Epithelial cell of prostate (primary cell): ENCODE measurements around the gene KRT3.
"Not testable (repeated sequence)": the region's sequence is repeated elsewhere in the genome, so short reads cannot be mapped to it uniquely, and the experiment has no call there.

ENCODE experiments used
- DNase-seq: peaks from one replicate; pipeline ENCODE4 v3.0.0-alpha.2; 2011; ENCODE audit warnings: low read depth, low spot score
- H3K27ac ChIP-seq: fragments of 450-650 bp; 2 replicates; pipeline ENCODE4 v1.5.1; 2017; ENCODE audit warnings: mild to moderate bottlenecking

KRT3 gene

DNA sequence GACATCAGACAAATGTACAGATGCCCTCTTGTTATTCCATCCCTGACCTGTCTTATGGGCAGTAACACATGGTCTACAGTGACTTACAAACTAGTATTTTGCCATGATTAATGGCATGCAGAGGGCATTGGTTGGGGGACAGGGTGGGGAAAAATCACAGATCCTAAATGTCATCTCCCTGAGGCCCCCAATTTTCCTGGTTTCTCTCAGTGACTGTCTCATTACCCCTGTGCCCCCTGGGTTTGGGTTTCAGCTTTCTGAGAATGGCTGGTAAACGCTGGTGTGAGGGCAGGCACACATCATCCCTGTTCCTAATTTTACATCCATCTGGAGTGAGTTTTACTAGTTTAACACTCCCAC lies 28.9 kb downstream of the KRT3 start:
- H3K27ac ChIP-seq = no peak overlapping the region
- DNase-seq = no peak

DNA sequence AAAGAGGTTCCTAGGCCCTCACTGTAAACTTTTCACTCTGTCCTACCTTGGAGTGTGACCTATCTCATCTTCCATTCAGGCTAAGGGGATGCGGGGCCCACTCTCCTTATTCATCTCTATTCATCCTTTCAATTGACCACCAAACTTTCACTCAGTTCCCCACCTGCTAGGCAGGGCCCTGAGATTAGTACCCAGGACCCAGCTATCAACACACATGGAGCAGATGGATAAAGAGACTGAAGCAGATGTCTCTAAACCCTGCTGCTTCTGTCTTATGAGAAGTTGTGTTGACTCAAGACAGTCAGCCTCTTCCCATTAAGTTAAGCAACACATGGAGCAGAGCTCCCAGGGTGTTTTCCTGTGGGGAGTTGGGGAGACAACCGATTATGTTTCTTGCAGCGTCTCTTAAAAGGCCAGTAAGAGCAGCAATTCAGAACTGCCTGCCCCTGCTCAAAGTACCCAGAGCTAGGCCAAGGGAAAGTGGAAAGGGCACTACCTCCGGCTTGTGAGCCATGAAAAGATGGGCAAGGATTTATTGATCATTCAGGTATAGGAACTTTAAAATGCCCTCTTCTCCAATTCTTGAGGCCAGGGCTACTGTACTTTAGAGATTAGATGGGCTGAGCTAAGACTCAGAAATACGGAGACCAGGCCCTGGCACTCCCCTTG lies 29.4 kb downstream of the KRT3 start:
- H3K27ac ChIP-seq = no peak overlapping the region
- DNase-seq = no peak

DNA sequence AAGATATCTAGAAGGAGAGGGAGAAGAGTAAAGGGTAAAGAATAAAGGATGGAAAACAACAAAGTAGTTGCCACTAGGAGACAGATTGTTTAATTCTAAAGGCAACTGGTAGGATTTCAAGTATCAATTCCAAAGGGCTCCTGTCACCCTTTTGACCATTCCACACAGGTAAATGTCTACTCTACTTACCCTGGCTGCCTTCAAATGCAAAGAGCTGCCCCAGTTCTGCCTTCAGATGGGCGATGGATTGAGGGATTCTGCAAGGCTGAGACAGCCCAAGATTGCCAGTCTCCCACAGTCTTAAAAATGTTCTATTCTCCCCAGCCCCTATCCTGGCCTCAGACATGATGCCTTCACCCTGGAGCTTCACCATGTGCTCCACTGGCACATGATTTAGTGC lies 30.2 kb downstream of the KRT3 start:
- no peak overlapping the region for H3K27ac ChIP-seq
- no peak for DNase-seq

DNA sequence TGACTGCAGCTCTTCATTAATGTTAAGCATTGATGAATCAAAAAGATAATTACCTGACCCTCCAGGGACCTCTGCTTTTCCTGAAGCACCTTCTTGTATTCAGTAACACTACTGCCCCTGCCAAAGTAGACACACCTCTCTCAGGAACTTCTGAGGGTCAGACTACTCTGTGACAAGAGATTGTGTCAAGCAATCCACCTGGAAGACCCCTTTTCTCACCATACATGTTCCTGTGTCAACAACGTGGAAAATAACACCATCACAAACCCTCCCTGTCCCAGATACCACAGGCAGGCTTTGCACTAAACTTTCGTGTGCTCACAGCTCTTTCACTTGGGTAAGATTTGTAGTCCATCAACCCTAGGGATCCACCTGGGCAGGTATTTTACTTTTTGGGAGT lies 31.9 kb downstream of the KRT3 start:
- no peak for DNase-seq
- H3K27ac ChIP-seq = no peak overlapping the region

GRCh38 chr12:52763036-52763659 lies 32.8 kb downstream of the KRT3 start:
- H3K27ac ChIP-seq = no peak overlapping the region
- no peak for DNase-seq

GRCh38 chr12:52761802-52762201 lies 34.1 kb downstream of the KRT3 start:
- no peak for DNase-seq
- H3K27ac ChIP-seq = no peak overlapping the region

DNA sequence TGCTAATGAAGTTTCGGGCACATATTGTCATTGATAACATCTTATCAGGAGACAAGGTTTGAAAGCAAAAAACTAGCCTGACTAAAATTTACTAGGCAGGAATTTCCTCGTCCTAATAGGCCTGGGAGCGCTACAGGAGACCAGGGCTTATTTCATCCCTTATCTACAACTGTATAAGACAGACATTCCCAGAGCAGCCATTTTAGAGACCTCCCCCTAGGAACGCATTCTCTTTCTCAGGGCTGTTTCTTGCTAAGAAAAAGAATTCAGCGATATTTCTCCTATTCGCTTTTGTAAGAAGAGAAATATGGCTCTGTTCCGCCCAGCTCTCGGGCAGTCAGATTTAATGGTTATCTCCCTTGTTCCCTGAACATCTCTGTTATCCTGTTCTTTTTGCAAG lies 34.7 kb downstream of the KRT3 start:
- H3K27ac ChIP-seq, DNase-seq: not testable (repeated sequence)

DNA sequence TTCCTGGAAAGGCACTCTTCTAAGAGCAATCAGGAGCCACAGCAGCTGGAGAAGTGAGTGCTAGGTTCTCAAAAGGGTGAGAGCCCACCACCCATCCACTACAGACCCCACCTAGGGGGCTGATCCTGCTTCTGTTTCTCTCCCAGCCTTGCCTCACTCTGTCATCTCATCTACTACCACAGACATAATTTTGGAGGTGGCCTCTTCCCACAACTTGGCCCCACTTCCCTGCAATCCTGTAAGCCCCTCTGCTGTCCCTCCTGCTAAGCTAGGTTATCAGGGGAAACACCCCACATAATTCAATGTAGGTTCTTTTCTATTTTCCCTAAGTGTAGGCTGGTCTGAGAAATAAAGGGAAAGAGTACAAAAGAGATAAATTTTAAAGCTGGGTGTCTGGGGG lies 35.3 kb downstream of the KRT3 start:
- H3K27ac ChIP-seq = no peak overlapping the region
- no peak for DNase-seq

- H3K27ac ChIP-seq = no peak overlapping the region
- DNase-seq = no peak
These were observed 36.2 kb downstream of the KRT3 start for GRCh38 chr12:52759695-52760094.

DNA sequence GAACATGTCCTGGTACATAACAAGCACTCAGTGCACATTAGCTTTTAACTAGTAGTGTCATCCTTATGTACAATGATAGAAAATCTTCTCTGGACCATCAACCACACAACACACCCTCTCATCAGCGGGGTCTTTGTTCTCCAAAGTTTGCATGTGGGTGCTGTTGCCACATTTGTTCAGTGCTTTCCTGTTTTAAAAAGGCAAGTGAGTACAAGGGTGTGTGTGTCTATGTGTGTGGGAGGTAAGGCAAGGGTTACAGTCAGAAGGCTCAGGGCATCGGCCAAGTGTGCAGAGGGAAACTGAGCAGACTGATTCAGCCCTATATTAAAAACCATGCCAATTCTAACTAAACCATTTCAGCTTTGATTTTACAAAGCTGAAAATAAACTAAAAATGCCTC lies 36.7 kb downstream of the KRT3 start:
- DNase-seq = no peak
- H3K27ac ChIP-seq = no peak overlapping the region

DNA sequence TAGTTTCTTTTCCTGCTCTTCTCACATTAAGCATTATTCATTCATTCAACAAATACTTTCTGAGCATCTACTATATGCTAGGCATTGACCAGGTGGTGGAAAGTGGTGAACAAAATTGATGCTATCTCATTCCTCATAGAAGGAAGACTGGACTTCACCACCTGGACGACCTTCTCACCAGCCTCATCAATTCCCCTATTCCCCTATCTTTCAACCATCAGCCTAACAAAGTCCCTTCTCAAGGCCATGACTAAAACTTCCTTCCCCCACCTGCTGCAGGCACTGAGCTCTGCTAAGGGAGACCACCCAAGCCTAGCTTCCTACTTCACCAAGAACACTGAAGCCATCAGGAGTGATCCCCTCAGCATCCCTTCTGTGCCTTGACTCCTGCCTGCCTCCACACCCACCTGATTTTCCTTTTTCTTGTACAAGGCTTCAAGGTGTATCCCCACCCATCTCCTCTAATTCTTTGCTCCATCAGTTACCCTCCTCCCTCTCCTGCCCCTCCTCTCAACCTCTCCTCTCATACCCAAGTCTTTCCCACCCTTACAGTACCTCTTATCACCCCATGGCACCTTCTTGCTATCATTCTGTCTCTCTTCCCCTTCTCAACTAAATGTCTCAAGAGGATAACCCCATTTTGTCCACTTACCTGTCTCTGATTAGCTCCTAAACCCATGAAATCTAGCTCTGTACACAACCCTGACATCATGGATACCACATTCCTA lies 38.3 kb downstream of the KRT3 start:
- no peak overlapping the region for H3K27ac ChIP-seq
- DNase-seq = no peak

- no peak for DNase-seq
These were observed 39.5 kb downstream of the KRT3 start for GRCh38 chr12:52756281-52756960.

DNA sequence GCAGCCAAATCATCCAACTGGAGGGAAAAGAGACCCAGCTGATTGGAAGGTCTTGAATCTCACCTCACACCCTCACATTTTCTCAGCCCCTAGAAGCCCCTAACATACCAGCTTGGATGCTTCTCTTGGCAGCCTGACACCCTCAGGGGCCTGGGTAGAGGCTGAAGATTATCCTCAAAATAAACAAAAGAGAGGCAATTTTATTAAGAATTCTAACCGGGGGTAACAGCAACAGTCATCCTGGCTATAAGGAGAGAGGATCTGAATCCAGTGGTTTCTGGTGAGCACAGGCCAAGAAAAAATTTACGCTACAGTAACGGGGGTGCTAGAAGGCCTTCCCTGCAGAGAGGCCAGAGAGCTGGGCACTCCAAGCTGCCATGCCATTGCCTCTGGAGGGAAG lies 40.4 kb downstream of the KRT3 start:
- H3K27ac ChIP-seq = no peak overlapping the region
- DNase-seq = no peak

More at GRCh38 chr12:52756281-52756960, 39.5 kb downstream of the KRT3 start:
- H3K27ac ChIP-seq = no peak overlapping the region

DNA sequence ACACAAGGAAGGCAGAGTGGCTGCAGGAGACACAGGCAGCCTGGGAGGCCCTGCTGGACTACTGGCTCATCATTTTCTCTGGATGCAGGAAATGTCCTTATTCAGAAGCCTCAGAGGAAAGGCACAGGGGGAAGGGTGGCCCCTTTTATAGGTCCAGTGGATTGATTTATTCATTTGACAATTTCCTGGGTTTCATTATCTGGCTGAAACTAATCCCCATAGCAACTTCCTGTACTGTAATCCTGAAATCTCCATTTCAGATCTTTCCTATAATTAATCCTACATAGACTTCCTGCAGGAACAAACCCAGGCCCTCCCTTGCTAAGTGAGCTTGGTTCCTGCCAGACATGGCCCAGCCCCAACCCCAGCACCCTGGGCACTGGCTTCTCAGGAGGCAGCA lies 41.8 kb downstream of the KRT3 start:
- H3K27ac ChIP-seq = no peak overlapping the region
- no peak for DNase-seq

DNA sequence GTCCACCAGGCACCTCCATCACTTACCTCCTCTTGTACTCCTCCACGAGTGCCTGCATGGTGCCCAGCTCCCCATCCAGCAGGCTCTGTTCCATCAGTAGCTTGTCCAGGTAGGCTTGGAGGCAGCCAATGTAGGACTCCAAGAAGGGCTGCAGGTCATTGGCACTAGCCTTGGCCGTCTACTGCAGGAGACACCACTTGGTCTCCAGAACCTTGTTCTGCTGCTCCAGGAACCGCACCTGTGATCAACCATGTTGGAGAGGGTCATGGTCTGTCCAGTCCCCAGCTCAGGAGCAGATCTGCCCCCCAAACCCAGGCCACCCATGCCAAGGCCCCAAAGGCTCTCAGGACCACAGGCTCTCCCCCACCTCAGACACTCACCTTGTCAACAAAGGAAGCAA lies 42.6 kb downstream of the KRT3 start:
- no peak overlapping the region for H3K27ac ChIP-seq
- DNase-seq = no peak

DNA sequence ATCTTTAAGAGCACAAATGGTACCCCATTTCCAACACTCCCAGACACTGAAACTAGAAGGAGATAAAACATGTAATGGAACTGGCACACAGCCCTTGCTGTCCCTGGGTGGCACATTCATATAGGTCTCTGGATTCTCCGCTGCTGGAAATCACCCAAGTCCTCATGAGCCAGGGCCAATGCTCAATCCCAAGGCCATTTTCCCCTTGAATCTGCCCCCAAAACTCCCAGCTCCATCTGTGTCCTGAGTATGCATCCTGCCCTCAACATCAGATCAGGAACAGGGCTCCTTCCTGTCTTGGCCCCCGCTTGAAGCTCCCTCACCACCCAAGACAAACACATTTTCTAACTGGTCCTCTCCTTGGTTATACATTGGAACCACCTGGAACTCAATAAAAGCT lies 43.4 kb downstream of the KRT3 start:
- no peak for DNase-seq
- H3K27ac ChIP-seq = no peak overlapping the region

GRCh38 chr12:52751795-52752194 lies 44.1 kb downstream of the KRT3 start:
- H3K27ac ChIP-seq = no peak overlapping the region
- no peak for DNase-seq

DNA sequence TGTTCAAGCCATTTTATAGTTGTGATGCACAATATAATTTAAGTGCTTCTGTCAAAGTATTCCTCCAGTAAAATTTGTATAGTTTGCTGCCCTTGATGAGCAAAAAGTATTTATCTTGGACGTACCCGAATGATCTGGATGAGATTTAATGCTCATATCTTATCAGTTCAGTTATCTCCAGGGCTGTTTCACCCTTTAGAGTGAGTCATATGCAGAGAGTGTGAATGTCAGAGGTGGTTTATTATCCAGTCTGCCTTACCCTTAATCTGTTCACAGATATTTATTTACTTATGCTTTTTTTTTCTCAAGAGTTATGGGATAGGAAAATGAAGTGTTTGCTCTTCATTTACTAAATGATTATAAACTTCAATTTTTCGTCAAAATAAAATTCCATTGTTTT lies 45.4 kb downstream of the KRT3 start:
- DNase-seq, H3K27ac ChIP-seq: not testable (repeated sequence)

GRCh38 chr12:52749827-52750226 lies 46.1 kb downstream of the KRT3 start:
- no peak overlapping the region for H3K27ac ChIP-seq
- DNase-seq = no peak

- DNase-seq = no peak
- no peak overlapping the region for H3K27ac ChIP-seq
These were observed 47.3 kb downstream of the KRT3 start for GRCh38 chr12:52748578-52748977.

DNA sequence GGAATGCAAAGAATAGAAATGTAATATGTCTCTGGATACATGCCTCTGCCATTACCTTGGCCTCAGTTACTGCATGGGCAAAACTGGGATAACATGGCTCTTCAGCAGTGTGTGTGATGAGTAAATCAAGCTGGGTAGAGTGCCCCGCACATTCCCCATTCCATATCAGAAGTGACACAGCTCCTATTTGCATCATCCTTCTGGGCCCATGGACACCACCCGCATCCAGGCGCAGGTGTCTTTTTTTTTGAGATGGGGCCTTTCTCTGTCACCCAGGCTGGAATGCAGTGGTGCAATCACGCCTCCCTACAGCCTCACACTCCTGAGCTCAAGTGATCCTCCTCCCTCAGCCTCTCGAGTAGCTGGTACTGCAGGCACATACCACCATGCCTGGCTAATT lies 50.4 kb downstream of the KRT3 start:
- DNase-seq = no peak
- H3K27ac ChIP-seq = no peak overlapping the region
